Measurements from ENCODE around the gene NCAM2. TPM values are rescaled to one million over a fixed set of nuclear protein-coding genes. Genes with fewer than 3 reads are reported as not detected.

NCAM2 gene
- total and polyA plus RNA-seq, 2 of the 8 experiments (the other 6 are each of a cell fraction or from before 2014, with no cell fraction given), result 0.14 to 1.1 TPM

DNA sequence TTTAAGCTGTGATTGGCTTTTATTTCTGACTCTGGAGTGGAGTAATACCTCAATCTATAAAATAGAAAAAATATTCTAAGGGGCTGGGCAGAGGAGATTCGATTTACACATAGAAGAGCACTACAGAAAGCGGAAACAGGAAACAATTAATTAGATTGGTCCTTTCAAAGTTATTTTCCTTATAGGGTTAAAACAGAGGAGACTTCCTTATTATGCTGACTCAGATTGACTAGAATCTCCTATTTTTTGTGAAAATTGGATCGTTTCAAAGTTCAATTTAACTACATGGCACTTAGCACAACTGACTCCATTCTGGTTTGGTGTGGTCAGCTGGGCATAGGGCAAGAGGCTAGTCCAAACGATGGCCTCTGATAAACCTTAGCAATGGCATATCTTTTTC, 48.3 kb upstream of the NCAM2 start (continued):
- TF ChIP-seq TBP (IDR thresholded peaks at IDR 0.05; ENCODE audit: low read depth, low read length) (no peak), RFX5 (IDR thresholded peaks at IDR 0.05; ENCODE audit: borderline replicate concordance, low read depth, low read length) (no peak)
